ENCODE measurements around the gene PAX6. TPM values are rescaled to one million over a fixed set of nuclear protein-coding genes. Genes with fewer than 3 reads are reported as not detected.
A peak's percentile ranks its signal among the peaks of the same experiment; 100 is the strongest.

Gene PAX6
- total and polyA plus RNA-seq, 3 experiments from 2014 or later = not detected

- Mint-ChIP-seq H3K36me3 (no peaks in the 10 kb centered on the region), H3K4me1 (peaks cover 40 to 63% (median 49%) of the 10 kb centered on the region in 3 donors), H3K27me3 (peaks cover 69 to 71% of the 10 kb centered on the region in 2 donors), H3K9me3 (peaks cover 0 to 9% (median 5%) of the 10 kb centered on the region in 5 donors), H3K4me3 (peak overlapping the region; percentile 43 to 84 (median 74)), H3K27ac (peak overlapping the region in 2 of 8 donors; percentile 43 to 71)
- H3K9me3 ChIP-seq (ENCODE audit: low read length) = no peaks in the 10 kb centered on the region
- no peak overlapping the region for H3K27ac ChIP-seq (ENCODE audit: low read depth, low read length)
- no peak for DNase-seq
- ChIA-PET CTCF (no interaction called here), POLR2A (no interaction called here)
- H3K36me3 ChIP-seq (ENCODE audit: insufficient read depth, low read length) = no peaks in the 10 kb centered on the region
- H3K4me3 ChIP-seq (ENCODE audit: low read length) = peak overlapping the region; percentile 15
- H3K27me3 ChIP-seq (ENCODE audit: insufficient read depth, low read length, poor library complexity, severe bottlenecking) = peaks cover 83% of the 10 kb centered on the region
- H3K4me1 ChIP-seq (ENCODE audit: insufficient read depth, low read length) = peaks cover 34% of the 10 kb centered on the region
These were observed 4.8 kb upstream of the PAX6 start for GRCh38 chr11:31815711-31816467.

DNA sequence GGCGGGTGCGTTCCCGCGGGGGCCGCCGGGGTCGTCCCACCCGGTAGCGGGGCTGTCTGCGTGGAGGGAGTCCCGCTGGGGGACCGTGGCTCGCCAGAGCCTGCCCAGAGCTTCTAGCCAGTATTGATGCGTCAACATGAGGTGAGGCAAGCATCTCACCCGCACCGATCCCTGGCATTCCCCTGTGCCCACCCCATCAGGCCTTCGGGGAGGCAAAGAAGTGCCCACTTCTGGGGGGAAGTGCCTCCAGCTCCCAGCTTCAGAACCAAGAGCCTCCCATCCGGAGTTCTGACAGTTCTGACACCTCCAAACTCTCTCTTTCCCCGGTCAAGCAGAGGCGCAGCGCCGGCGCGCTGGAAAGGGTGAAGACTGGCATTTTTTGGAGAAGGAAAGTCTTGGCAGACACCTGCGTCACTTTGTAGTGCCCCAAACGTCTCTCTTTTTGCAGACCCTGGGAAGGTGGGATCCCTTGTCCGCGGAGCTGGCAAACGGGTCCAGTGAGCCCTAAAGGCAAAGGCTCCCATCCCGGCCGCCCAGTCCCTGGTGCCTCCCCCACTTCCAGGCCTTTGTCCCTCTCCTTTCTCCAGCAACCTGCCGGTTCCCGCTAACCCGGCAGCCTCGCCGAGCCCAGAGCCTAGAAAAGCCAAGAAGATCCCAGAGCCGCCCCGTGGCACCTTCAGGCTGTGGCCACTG, 3.2 kb upstream of the PAX6 start:
- no peak for DNase-seq
- Mint-ChIP-seq H3K9me3 (peaks cover 0 to 13% (median 3%) of the 10 kb centered on the region in 5 donors), H3K4me1 (peaks cover 49 to 74% (median 59%) of the 10 kb centered on the region in 3 donors), H3K27ac (no peak overlapping the region), H3K36me3 (no peaks in the 10 kb centered on the region), H3K4me3 (peak overlapping the region; percentile 10 to 72 (median 59)), H3K27me3 (peaks cover 69 to 71% of the 10 kb centered on the region in 2 donors)
- no peak overlapping the region for H3K27ac ChIP-seq (ENCODE audit: low read depth, low read length)
- H3K9me3 ChIP-seq (ENCODE audit: low read length) = no peaks in the 10 kb centered on the region
- no peak overlapping the region for H3K4me3 ChIP-seq (ENCODE audit: low read length)
- no peaks in the 10 kb centered on the region for H3K36me3 ChIP-seq (ENCODE audit: insufficient read depth, low read length)
- H3K27me3 ChIP-seq (ENCODE audit: insufficient read depth, low read length, poor library complexity, severe bottlenecking) = peaks cover 85% of the 10 kb centered on the region
- CTCF ChIA-PET = no interaction called here
- POLR2A ChIA-PET = no interaction called here
- peaks cover 47% of the 10 kb centered on the region for H3K4me1 ChIP-seq (ENCODE audit: insufficient read depth, low read length)

DNA sequence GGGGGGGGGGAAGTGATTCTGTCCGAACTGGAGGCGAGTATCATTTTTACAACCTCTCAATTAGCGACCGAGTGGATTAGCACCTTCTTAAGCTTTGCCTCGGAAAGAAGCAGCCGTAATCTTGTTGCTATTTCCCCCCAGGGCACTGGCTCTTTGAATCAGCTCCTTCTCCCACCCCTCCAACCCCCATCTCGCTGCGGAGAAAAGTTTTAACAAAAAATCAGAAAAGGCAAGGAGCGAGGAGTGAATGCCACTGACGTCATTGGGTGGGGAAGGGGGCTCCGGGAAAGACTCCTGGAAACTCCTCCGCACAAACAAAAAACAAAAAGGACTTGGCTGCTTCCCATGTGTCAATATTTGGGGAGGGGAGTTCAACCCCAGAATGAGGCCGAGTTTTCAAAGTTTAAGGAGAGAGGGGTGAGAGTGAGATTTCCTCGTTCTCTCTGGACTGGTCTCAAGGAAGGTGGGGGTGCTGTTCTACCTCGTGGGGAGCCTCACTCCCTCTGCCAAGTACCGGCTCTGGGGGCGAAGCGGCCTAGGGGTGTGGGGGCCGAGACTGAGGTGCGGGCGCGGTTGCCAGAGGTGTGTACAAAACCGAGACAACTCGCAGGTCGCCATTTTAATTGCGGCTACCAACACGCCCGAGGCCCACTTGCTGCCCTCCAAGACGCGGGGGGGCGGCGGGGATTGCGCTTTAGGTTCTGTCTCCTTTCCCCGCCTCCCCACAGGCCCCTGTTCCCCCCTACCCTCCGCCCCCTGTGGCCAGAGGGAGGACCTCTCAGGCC, 2.5 kb upstream of the PAX6 start:
- Mint-ChIP-seq H3K27me3 (peaks cover 69 to 72% of the 10 kb centered on the region in 2 donors), H3K4me1 (peaks cover 54 to 78% (median 63%) of the 10 kb centered on the region in 3 donors), H3K4me3 (peak overlapping the region; percentile 62 to 92 (median 83)), H3K9me3 (peaks cover 0 to 18% (median 3%) of the 10 kb centered on the region in 5 donors), H3K27ac (peak overlapping the region in 1 of 8 donors; percentile 19), H3K36me3 (no peaks in the 10 kb centered on the region)
- Histone ChIP-seq H3K36me3 (ENCODE audit: insufficient read depth, low read length) (no peaks in the 10 kb centered on the region), H3K4me3 (ENCODE audit: low read length) (peak overlapping the region; percentile 28), H3K27ac (ENCODE audit: low read depth, low read length) (no peak overlapping the region), H3K4me1 (ENCODE audit: insufficient read depth, low read length) (peaks cover 47% of the 10 kb centered on the region), H3K27me3 (ENCODE audit: insufficient read depth, low read length, poor library complexity, severe bottlenecking) (peaks cover 85% of the 10 kb centered on the region), H3K9me3 (ENCODE audit: low read length) (no peaks in the 10 kb centered on the region)
- ChIA-PET POLR2A (no interaction called here), CTCF (no interaction called here)
- DNase-seq = no peak

GRCh38 chr11:31812383-31813381, 1.6 kb upstream of the PAX6 start:
- Histone ChIP-seq H3K4me3 (ENCODE audit: low read length) (peak overlapping the region; percentile 41), H3K36me3 (ENCODE audit: insufficient read depth, low read length) (no peaks in the 10 kb centered on the region), H3K4me1 (ENCODE audit: insufficient read depth, low read length) (peaks cover 47% of the 10 kb centered on the region), H3K9me3 (ENCODE audit: low read length) (no peaks in the 10 kb centered on the region), H3K27me3 (ENCODE audit: insufficient read depth, low read length, poor library complexity, severe bottlenecking) (peaks cover 85% of the 10 kb centered on the region), H3K27ac (ENCODE audit: low read depth, low read length) (no peak overlapping the region)
- H3K27me3 Mint-ChIP-seq = peaks cover 71 to 72% of the 10 kb centered on the region in 2 donors
- H3K4me3 Mint-ChIP-seq = peak overlapping the region; percentile 62 to 92 (median 83)
- POLR2A ChIA-PET = no interaction called here
- DNase-seq = no peak
- CTCF ChIA-PET = no interaction called here
- H3K4me1 Mint-ChIP-seq = peaks cover 54 to 75% (median 57%) of the 10 kb centered on the region in 3 donors
- peak overlapping the region in 4 of 8 donors; percentile 11 to 61 (median 36) for H3K27ac Mint-ChIP-seq
- no peaks in the 10 kb centered on the region for H3K36me3 Mint-ChIP-seq
- H3K9me3 Mint-ChIP-seq = peaks cover 0 to 18% (median 4%) of the 10 kb centered on the region in 5 donors

DNA sequence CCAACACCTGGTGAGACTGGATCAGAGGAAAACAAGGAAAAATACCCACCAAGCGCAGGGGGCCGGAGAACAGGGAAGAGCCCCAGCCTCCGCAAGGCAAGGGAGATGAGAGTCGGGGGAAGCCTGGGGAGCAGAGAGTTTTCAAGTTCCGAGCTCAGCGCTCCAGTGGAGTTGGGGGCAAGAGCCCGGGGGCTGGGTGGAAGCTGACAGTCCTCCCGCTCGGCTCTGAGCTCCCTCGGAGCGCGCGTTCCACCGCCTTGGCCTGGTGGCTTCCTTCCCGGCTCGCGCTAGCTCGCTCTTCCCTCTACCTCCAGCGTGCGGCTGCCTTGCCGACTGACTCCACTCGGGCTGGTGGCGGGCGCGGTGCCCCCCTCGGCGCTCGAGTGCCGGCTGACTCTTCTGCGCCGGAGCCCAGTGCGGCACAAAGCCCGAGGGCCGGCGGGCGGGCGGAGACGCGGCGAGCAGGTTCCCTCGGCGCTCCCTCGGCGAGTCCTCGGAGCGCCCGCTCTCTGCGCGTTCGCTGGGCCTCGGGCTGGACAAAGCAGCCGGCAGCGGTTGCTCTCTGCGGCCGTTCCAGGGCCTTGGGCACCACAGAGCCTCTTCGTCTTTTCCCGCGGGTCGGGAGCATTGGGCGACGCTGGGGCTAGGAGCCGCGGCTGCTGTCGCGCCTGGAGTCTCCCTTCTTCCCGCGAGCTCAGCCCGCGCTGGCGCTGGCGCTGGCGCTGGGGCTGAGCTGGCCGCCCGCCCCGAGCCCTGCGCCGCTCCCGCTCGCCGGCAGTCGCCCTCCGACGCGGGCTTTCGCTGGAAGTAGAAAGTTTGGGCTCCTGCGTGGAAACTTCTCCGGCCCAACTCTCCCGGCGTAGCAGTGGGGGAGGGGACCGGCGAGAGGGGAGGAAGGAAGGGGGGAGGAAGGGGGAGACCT, 1.0 kb downstream of the PAX6 start:
- H3K27ac Mint-ChIP-seq = peak overlapping the region in 1 of 8 donors; percentile 6
- DNase-seq = no peak

GRCh38 chr11:31809541-31809856, 1.6 kb downstream of the PAX6 start:
- H3K27ac ChIP-seq (ENCODE audit: low read depth, low read length) = no peak overlapping the region
- peaks cover 42% of the 10 kb centered on the region for H3K4me1 ChIP-seq (ENCODE audit: insufficient read depth, low read length)
- H3K4me1 Mint-ChIP-seq = peaks cover 44 to 61% (median 48%) of the 10 kb centered on the region in 3 donors
- POLR2A ChIA-PET = no interaction called here
- H3K4me3 Mint-ChIP-seq = peak overlapping the region; percentile 60 to 83 (median 66)
- peaks cover 84% of the 10 kb centered on the region for H3K27me3 ChIP-seq (ENCODE audit: insufficient read depth, low read length, poor library complexity, severe bottlenecking)
- DNase-seq = no peak
- no peaks in the 10 kb centered on the region for H3K36me3 Mint-ChIP-seq
- peaks cover 0 to 28% (median 12%) of the 10 kb centered on the region in 5 donors for H3K9me3 Mint-ChIP-seq
- H3K4me3 ChIP-seq (ENCODE audit: low read length) = no peak overlapping the region
- no peak overlapping the region for H3K27ac Mint-ChIP-seq
- peaks cover 71 to 77% of the 10 kb centered on the region in 2 donors for H3K27me3 Mint-ChIP-seq
- CTCF ChIA-PET = no interaction called here
- no peaks in the 10 kb centered on the region for H3K36me3 ChIP-seq (ENCODE audit: insufficient read depth, low read length)
- no peaks in the 10 kb centered on the region for H3K9me3 ChIP-seq (ENCODE audit: low read length)

More for the DNA sequence above, 1.0 kb downstream of the PAX6 start:
- Mint-ChIP-seq H3K4me3 (peak overlapping the region; percentile 74 to 84 (median 83)), H3K4me1 (peaks cover 44 to 62% (median 49%) of the 10 kb centered on the region in 3 donors), H3K9me3 (peaks cover 0 to 27% (median 9%) of the 10 kb centered on the region in 5 donors), H3K36me3 (no peaks in the 10 kb centered on the region), H3K27me3 (peaks cover 72 to 77% of the 10 kb centered on the region in 2 donors)
- ChIA-PET POLR2A (no interaction called here), CTCF (no interaction called here)
- Histone ChIP-seq H3K4me1 (ENCODE audit: insufficient read depth, low read length) (peaks cover 44% of the 10 kb centered on the region), H3K36me3 (ENCODE audit: insufficient read depth, low read length) (no peaks in the 10 kb centered on the region), H3K27ac (ENCODE audit: low read depth, low read length) (peak overlapping the region; percentile 24), H3K4me3 (ENCODE audit: low read length) (peak overlapping the region; percentile 58), H3K9me3 (ENCODE audit: low read length) (no peaks in the 10 kb centered on the region), H3K27me3 (ENCODE audit: insufficient read depth, low read length, poor library complexity, severe bottlenecking) (peaks cover 84% of the 10 kb centered on the region)

All from CD8-positive, alpha-beta memory T cell (primary cell).